Measurements from ENCODE around the gene VARS1.

The VARS1 gene

DNA sequence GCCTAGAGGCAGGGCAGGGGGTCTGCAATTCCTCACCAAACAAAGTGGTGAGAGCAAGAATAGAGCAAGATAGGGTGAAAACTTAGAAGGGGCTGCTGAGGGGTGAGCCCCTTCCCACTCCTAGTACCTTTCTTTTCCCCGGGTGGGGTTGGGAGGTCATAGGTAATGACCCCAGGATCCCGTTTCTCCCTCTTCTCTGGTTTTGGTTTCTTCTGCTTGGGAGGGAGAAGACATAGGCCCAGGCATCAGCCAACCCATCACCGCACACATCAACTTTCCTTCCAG, 3.5 kb downstream of the VARS1 start:
- DNase-seq, result no peak

DNA sequence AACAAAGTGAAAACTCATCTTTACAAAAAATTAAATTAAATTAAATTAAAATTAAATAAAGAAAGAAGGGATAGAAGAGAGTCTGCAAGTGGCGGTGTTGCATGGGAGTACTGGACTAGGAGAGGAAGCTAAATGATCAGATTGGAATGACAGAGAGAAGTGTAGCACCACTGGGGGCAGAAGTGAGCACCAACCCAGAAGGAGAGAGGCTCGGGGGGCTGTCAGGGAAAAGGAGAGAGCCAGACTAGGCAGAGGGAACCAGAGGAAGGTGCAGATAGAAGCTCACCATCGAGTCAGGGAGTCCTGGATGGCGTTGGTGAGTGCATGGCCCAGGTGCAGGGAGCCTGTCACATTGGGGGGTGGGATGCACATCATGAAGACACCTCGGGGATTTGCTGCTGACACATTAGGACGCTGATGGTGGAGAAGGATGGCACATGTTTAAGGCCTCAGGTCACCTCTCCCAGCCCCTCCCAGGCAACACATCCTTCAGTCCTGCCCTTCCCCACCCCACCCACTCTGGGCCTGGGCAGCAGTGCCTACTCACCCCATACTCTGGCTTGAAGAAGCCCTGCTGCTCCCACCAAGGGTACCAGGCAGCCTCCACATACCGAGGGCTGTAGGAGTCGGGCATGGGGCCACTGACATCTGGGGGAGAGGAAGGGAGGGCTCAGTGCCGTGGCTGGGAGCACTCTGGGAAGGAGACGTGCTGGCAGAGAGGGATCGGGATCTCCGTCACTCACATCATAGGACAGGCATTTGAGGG, 4.0 kb downstream of the VARS1 start:
- no peak for DNase-seq

DNA sequence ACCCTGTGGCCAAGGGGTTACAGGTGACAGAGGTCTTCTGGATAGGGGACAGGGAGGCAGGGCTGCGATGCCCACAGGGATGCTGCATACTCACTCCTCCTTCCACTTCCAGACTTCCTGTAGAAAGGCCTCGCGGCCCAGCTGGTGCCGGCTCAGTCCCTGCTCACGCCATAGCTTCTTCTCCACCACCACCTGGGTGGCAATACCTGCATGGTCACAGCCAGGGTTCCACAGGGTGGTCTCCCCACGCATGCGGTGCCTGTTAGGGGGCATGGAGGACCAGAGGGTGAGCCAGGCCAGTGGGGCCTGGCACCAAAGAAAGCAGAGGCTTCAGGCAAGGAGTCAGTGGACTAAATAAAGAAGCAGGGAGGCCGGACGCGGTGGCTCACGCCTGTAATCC, 10.1 kb downstream of the VARS1 start:
- no peak for DNase-seq

- no peak for DNase-seq
Observed at GRCh38 chr6:31784098-31784925, 11.2 kb downstream of the VARS1 start.

- no peak for DNase-seq
Observed at GRCh38 chr6:31782126-31782855, 13.3 kb downstream of the VARS1 start.

DNA sequence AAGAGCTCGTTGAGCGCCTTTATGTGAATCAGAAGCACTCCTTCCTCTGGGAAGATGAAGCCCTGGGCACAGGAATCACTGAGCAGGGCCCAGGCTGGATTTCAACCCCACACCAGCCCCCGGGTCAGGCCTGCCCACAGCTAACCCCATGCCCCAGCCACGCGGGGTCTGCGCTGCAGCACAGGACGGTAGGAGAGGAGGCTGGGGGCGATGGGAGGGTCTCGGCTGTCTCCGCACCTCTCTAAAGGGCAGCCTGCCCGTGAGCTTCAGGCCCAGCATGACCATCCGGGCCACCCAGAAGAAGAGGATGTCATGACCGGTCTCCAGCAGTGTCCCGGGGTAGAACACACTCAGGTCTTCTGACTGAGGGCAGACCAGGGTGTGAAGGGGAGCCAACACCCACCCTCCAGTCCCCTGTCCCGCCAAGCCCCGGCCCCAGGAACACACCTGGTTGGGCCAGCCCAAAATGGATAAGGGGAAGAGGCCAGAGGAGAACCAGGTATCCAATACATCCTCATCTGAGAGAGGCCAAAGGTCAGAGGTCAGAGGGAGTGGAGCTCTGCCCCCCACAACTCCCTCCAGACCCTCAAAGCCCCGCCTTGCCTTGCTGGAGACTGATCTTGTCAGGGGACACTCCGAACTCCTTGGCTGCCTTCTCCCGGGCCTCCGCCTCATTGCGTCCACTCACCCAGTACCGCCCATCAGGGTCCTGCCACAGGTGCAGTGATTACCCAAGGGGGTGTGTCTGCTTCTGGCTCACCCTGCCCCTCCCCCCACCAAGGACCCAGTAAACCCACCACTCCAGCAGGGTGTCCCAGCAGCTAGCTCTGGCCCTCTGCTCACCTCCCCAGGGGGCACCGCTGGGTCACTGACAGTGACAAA, 14.1 kb downstream of the VARS1 start:
- DNase-seq, result no peak

DNA sequence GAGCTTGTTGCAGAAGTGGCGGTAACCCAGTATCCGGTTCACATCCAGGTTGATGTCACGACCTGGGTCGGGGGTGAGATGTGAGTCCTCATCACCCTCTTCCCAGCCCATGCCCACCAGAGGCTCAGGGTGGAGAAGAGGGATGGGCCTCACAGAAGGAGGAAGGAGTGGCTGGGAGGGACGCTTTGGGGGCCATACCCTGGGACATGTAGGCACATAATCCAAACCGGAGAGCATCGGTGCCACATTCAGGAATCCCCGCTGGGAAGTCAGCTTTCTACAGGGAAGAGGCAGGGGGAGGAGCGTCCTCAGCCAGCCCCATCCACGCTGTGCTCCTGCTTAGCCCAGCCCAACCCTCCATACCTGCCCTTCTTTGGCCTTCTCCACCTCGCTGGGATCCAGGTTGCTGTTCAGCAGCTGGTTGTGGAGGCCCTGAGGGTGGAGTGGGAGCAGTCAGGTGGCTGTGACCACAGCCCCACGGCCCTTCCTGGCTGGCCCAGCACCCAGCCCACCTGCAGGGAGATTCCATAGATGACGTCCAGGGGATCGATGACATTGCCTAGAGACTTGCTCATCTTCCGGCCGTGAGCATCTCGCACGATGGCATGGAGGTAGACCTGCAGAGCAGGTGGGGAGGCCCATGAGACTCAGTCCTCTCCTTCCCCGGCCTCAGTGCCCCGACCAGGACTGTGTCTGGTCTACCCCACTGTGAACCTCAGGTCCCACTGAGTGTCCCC, 14.9 kb downstream of the VARS1 start:
- no peak for DNase-seq

DNA sequence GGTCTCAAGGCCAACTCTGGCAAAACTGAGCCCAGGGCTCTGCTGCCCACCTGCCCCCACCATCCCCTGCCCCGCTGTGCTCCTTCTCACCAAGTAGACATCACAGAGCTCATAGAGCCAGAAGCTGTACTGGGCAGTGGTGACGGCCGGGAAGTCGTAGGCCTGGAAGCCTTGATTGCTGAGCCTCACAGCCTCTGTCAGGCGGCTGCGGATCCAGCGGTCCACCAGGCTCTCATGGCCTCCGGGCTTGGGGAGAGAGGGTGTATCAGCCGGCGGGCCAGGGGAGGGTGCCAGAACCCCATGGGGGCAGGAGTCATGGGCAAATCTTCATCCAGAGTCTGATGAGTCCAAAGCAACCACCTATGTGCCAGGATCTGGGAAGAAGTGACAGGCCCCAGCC, 15.6 kb downstream of the VARS1 start:
- no peak for DNase-seq

DNA sequence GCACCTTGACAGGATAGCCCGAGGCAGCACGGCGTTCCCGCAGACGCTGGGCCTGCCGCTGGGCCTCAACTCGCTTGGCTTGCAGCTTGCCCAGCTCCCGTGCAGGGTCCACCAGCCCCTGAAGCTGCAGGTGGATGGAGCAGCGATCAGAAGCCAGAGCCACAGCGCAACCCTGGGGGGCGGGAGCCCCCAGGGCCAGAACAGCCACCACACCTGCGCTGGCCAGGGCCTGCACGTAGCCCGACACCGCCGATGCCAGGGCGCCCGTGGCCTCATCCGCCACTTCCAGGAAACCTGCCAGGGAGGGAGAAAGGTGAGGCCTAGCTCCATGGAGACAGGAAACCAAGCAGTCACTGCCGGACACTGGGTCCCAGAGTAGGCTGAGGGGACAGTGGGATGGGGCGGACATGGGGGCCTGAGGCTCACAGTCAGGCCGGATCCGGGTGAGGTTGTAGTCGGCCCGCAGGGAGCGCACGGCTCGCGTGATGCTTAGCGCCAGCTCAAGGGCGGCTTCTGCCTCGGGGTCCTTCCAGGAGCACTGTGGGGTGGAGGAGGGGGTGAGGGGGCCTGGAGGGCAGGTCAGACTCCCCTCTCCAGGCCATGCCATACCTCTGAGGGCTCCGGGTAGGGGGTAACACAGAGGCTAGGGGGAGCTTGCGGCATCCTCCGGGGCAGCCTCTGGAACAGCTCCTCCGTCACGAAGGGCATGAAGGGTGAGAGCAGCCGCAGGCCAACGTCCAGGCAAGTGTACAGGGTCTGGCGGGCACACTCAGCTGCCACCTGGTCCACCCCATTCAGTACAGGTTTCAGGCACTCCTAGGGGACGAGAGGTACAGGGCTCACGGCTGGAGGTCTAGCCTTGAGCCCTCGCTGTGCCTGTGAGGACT, 16.3 kb downstream of the VARS1 start:
- DNase-seq, result no peak

DNA sequence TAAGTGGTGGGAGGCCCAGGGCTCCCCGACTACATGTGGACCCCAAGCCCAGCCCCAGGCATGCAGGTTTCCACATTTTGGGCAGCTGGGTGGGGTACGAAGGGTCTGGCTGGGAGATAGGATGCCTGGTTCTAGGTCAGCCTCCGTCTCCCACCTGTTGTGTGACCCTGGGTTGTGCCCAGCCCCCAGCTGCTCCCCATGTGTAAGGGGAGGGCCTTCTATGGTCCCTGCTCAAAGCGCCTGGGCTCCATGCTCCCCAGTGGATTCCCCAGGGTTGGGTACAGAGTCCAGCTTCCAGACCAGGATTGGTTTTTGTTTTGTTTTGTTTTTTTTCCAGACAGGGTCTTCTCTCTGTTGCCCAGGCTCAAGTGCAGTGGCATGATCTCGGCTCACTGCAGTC, 17.4 kb downstream of the VARS1 start:
- no peak for DNase-seq

DNA sequence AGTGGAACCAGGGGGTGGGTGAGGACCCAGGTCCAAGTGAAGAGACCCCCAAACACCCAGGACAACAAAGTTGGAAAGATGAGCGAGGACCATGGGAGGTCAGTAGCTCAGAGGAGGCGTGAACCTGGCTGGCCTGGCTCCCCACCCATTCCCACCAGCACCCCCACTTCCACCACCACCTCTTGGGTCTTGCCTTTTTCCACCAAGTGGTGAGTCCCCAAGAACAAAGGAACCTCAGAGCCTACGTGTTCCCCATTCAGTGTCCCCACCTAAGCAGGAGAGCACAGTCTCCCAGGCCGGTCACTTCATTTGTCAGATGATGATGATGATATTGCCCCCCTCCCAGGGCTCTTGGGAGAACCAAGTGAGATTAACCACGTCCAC, 17.9 kb downstream of the VARS1 start:
- DNase-seq, result no peak

GRCh38 chr6:31776989-31777666, 18.4 kb downstream of the VARS1 start, which contains the start of gene VWA7:
Gene VWA7 (minus strand): TSS chr6:31777328. CDS start chr6:31776779, 549 bp downstream.
- DNase-seq, result no peak

- no peak for DNase-seq
Observed at GRCh38 chr6:31776485-31776988, 19.0 kb downstream of the VARS1 start.

GRCh38 chr6:31775633-31776484, 19.7 kb downstream of the VARS1 start:
- DNase-seq, result no peak

GRCh38 chr6:31775184-31775583, 20.4 kb downstream of the VARS1 start:
- DNase-seq, result no peak

DNA sequence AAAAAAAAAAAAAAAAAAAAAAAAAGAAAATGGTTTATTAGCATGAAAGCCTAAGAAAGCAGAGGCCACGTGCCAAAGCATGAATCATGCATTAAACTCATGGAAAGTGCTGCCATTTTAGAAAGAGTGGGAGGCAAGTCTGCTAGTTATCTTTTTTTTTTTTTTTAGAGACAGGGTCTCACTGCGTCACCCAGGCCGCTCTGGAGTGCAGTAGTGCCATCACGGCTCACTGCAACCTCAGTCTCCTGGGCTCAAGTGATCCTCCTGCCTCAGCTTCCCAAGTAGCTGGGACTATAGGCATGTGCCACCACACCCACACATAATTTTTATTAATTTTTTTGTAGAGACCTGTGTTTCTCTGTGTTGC, 23.6 kb downstream of the VARS1 start:
- no peak for DNase-seq

DNA sequence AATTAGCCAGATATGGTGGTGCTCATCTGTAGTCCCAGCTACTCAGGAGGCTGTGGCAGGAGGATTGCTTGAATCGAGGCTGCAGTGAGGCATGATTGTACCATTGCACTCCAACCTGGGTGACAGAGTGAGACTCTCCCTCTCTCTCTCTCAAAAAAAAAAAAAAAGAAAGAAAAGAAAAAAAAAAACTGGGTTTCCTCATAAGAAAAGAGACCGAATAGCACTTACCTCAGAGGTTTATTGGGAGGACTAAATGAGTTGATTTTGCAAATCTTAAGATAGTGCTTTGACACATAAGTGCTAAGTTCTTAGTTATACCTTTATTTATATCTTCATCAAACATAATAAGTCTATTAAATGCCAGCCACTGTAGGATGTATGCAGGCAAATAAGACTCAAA, 24.7 kb downstream of the VARS1 start:
- DNase-seq, result no peak

DNA sequence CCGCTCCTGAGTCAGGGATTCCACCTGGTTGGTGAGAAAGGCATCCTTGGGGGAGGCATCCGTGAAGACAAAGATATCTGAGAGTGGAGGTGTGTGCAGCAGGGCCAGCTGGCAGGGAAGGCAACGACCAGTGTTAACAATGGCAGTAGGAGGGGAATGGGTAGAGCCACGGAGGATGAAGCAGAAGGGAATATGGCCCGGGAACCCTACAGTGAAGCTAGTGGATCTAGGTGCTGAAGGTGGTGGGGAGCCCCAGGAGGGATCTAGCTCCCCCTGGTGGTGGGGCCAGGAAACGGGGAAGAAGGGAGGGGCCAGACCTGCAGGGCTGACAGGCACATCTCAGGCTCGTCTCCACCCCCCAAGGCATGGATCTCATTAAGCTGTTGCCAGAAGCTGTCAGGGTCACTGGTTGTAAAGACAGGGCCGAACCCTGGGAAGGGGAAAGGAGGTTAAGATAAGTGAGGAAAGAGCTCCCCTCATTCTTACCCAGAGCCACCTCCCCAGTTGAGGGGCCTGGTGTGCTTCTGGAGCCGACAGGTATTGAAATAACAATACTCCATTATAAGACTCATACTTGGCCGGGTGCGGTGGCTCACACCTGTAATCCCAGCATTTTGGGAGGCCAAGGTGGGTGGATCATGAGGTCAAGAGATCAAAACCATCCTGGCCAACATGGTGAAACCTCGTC, 25.7 kb downstream of the VARS1 start:
- no peak for DNase-seq
